22Rv1 (cell line): ENCODE results near the gene CHDH.

Experiments
- H3K27ac ChIP-seq: fragments of 450-650 bp; 2 replicates; pipeline ENCODE4 v1.5.1; 2017
- ZFX ChIP-seq: fragments of 450-650 bp; IDR thresholded peaks from 2 replicates; pipeline ENCODE4 v1.6.1; 2017; ENCODE audit warnings: antibody characterized with exemption, borderline replicate concordance
- TF ChIP-seq, protein P1 (sequence below): fragments of 450-650 bp; IDR thresholded peaks from 2 replicates; pipeline ENCODE4 v1.5.1; 2017; ENCODE audit warnings: mild to moderate bottlenecking

Gene CHDH

DNA sequence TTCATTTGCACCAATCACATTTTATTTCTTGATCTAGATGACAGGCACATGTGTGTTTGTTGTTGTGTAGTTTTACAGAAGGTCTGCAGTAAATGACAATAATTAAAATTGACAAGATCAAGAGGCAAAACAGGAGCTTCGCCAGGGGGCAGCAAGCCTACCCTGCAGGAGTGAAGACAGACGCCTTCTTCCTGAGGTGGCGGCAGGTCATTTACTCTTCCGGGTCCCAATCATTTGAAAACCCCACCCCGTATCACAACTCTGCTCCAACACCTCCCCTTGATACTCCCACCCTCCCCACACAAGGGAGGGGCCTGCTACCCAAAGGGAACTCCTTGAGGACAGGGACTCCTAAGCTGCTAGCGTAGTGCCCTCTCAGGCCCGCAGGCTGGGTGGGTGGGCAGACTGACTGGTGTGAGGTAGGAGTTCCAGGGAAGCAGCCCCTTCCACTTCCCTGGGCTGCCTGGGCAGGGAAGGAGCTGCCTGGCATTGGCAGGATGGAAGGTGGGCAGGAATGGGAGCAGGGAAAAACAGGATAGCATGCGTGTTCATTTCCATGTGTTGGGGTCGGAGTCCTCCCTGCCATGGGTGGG, 13.1 kb downstream of the CHDH start:
- TF ChIP-seq, protein P1, sequence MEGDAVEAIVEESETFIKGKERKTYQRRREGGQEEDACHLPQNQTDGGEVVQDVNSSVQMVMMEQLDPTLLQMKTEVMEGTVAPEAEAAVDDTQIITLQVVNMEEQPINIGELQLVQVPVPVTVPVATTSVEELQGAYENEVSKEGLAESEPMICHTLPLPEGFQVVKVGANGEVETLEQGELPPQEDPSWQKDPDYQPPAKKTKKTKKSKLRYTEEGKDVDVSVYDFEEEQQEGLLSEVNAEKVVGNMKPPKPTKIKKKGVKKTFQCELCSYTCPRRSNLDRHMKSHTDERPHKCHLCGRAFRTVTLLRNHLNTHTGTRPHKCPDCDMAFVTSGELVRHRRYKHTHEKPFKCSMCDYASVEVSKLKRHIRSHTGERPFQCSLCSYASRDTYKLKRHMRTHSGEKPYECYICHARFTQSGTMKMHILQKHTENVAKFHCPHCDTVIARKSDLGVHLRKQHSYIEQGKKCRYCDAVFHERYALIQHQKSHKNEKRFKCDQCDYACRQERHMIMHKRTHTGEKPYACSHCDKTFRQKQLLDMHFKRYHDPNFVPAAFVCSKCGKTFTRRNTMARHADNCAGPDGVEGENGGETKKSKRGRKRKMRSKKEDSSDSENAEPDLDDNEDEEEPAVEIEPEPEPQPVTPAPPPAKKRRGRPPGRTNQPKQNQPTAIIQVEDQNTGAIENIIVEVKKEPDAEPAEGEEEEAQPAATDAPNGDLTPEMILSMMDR, result no peak
- H3K27ac ChIP-seq, result no peak overlapping the region

DNA sequence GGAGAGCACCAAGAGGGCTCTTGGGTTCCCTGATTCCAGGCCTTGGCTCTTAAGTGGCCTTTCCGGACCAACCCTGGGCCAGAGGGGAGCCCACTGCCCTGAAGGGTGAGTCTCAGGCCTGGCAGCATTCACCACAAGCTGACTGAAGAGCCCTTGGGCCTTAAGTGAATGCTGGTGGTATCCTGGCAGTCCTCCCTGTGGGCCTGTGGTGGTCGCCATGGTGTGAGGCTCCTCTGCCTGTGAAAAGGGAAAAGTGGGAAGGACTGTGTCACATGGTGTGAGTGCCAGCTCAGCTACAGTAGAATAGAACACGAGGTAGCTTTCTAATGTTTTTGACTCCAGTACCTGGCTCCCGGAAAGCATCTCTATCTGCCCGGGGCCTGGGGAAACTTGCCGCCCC, 15.3 kb downstream of the CHDH start:
- H3K27ac ChIP-seq, result no peak overlapping the region
- no peak for TF ChIP-seq ZFX
- TF ChIP-seq, protein P1, result no peak

DNA sequence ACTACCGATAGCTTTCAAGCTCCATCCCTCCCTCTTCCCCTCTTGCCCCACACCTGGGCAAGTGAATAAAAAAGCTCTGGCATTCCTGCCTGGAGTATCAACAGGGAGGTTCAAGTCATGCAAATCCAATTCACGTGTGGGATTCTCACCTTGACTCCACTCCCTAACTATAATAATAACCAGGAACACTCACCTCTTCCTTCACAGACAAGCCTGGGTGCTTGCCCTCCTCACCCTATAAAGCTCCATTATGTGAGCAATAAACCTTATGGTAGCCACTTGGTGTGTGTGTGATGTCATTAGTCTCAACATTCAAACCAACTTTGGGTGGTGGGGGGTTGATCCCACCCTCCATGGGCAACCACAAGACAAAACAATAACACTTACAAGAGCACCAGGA, 16.6 kb downstream of the CHDH start:
- H3K27ac ChIP-seq, result no peak overlapping the region
- TF ChIP-seq ZFX, result no peak
- TF ChIP-seq, protein P1, result no peak

DNA sequence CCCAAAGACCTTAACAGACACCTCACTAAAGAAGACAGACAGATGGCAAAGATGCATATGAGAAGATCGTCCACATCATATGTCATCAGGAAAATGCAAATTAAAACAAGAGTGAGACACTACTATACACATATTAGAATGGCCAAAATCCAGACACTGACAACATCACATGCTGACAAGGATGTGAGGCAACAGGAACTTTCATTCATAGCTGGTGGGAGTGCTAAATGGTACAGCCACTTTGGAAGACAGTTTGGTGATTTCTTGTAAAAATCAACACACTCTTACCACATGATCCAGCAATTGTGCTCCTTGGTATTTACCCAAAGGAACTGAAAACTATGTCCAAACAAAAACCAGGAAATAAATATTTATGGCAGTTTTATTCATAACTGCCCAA, 17.6 kb downstream of the CHDH start:
- H3K27ac ChIP-seq, result no peak overlapping the region
- TF ChIP-seq ZFX, result no peak
- TF ChIP-seq, protein P1, result no peak

DNA sequence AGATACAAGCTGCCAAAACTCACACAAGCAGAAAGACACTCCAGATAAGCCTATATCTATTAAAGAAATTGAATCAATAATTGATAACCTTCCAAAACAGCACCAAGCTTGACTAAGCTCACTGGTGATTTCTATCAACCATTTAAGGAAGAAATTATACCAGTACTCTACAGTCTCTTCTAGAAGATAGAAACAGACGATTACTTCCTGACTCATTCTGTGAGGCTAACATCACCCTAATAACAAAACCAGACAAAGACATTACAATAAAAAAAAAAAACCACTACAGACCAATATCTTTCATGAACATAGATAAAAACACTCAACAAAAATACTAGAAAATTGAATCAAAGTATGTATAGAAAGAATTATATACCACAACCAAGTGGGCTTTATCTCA, 20.2 kb downstream of the CHDH start:
- H3K27ac ChIP-seq, result no peak overlapping the region
- TF ChIP-seq, protein P1, result no peak
- no peak for TF ChIP-seq ZFX

DNA sequence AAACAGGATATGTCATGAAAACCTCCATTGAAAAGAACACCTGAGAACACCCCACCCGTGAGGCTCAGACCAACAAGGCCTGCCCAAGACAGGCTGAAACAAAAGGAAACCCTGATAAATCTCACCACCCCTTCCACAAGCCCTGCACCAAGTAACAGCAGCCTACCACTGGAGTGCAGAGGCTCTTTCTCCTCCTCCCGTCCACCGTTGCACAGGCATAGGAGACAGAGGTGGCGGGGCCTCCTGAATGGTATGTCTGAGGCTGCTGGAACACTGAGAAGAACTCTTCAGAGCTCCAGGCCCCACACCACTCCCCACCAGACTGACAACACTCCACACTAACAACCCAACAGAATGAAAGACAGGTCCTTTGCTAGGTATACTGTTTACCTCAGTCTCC, 21.4 kb downstream of the CHDH start:
- no peak overlapping the region for H3K27ac ChIP-seq
- TF ChIP-seq ZFX, result no peak
- TF ChIP-seq, protein P1, result no peak

DNA sequence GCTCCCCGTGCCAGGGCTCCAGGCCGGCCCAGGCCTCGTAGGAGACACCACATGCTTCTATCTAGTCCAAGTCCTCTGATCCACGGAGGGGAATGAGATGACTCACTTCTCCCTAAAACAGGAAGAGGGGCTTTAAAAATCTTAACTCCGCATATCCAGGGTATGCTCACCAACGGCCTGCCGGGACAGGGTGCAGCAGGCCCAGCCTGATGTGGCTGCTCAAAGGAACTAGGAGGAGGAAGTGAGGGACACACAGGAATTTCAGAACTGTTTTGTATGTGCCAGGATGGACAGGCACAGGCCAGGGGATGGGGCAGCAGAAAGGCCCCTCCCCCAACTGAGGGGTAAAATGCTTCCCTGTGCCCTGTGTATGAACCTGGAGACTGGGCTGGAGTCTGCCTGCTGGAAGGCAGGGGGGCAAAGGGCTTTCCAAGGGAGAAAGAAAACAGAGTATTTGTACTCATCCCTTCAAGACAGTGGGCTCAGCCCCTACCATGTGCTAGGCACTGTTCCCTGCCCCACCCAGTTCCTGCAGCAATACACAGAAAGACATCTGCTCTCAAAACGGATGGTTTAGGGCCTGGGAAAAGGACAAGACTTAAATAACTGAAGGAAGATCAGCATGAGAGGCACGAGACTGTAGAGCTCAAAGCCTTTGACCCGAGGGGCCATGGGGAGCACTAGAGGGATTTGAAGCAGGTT, 22.1 kb downstream of the CHDH start:
- TF ChIP-seq ZFX, result no peak
- TF ChIP-seq, protein P1, result no peak

More for the DNA sequence above, 22.1 kb downstream of the CHDH start:
- H3K27ac ChIP-seq, result no peak overlapping the region
